GM18517 (cell line): Measurements from ENCODE around the gene FAM168A.

Experiments used
- ATAC-seq: cut with Tn5 transposase; IDR thresholded peaks from one replicate; pipeline ENCODE4 v1.9.1; 2021; ENCODE audit warnings: mild to moderate bottlenecking, moderate library complexity; ENCODE audit not compliant: unreplicated experiment

The FAM168A gene

GRCh38 chr11:73404506-73405145 is 193.3 kb downstream of the FAM168A start:
- ATAC-seq, result no peak

- no peak for ATAC-seq
These were observed 193.9 kb downstream of the FAM168A start for GRCh38 chr11:73404048-73404447.

- no peak for ATAC-seq
These were observed 194.4 kb downstream of the FAM168A start for GRCh38 chr11:73403541-73403940.

GRCh38 chr11:73402834-73403185 is 195.1 kb downstream of the FAM168A start:
- no peak for ATAC-seq

- ATAC-seq, result no peak
These were observed 195.7 kb downstream of the FAM168A start for GRCh38 chr11:73401924-73402833.

- no peak for ATAC-seq
These were observed 196.5 kb downstream of the FAM168A start for GRCh38 chr11:73401217-73401923.

GRCh38 chr11:73400293-73400692 is 197.6 kb downstream of the FAM168A start:
- no peak for ATAC-seq

GRCh38 chr11:73399636-73400035 is 198.3 kb downstream of the FAM168A start:
- no peak for ATAC-seq

- no peak for ATAC-seq
These were observed 198.7 kb downstream of the FAM168A start for GRCh38 chr11:73399159-73399590.

GRCh38 chr11:73398721-73399120 is 199.2 kb downstream of the FAM168A start:
- no peak for ATAC-seq

- ATAC-seq, result no peak
These were observed 199.8 kb downstream of the FAM168A start for GRCh38 chr11:73398132-73398526.

GRCh38 chr11:73397468-73398131 is 200.3 kb downstream of the FAM168A start:
- no peak for ATAC-seq

GRCh38 chr11:73396985-73397384 is 200.9 kb downstream of the FAM168A start:
- no peak for ATAC-seq

- ATAC-seq, result no peak
These were observed 201.5 kb downstream of the FAM168A start for GRCh38 chr11:73396251-73396930.

- no peak for ATAC-seq
These were observed 202.4 kb downstream of the FAM168A start for GRCh38 chr11:73395297-73396208.

- no peak for ATAC-seq
These were observed 203.3 kb downstream of the FAM168A start for GRCh38 chr11:73394416-73395296.

GRCh38 chr11:73393479-73394415 is 204.2 kb downstream of the FAM168A start:
- no peak for ATAC-seq
